Activated gamma-delta T cell treated with anti-CD3 and anti-CD28 coated beads, Interleukin-2, amount 50 U/mL, for 16 hours (primary cell): ENCODE data around the gene SLC22A16.

Experiments
- DNase-seq: peaks from one replicate; pipeline ENCODE4 v3.0.0-alpha.2; 2020; ENCODE audit warnings: low read depth

Gene SLC22A16

DNA sequence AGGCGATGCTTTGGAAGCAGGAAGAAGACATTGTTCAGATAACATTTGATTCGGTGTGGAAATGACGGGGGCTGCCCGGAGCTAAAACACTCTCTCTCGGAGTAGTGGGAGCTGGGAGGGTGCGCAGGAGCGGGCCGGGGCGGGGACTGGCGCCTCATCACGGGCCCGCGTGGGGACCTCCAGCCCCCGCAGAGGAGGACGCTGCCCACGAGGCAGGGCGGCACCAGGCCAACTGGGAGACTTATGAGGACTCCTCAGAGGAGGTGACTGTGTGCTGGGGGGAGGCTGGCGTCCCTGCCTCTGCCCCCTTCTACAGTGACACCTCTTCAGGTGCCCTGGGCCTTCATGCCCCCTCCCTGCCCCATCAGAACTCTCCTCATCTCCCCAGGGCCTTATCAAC lies 76.2 kb downstream of the SLC22A16 start:
- no peak for DNase-seq

GRCh38 chr6:110399219-110400071 lies 77.0 kb downstream of the SLC22A16 start:
- DNase-seq = no peak

DNA sequence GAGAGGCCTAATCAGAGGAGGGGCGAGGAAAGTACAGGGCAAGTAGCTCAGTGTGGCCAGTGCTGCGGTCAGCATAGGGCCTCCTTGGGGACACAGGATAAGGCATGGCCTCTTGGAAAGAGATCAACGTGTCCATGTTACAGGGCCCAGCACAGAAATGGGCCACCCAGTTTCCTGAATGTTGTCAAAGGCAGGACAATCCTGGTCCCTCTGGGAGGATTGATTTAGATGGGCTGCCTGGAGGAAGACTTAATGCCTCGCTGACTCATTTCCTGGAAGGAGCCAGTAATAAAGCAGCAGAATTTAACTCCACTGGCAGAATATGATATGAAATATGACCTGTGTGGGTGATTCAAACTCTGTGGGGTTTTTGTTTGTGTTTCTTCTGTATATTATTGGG lies 77.6 kb downstream of the SLC22A16 start:
- DNase-seq = no peak

DNA sequence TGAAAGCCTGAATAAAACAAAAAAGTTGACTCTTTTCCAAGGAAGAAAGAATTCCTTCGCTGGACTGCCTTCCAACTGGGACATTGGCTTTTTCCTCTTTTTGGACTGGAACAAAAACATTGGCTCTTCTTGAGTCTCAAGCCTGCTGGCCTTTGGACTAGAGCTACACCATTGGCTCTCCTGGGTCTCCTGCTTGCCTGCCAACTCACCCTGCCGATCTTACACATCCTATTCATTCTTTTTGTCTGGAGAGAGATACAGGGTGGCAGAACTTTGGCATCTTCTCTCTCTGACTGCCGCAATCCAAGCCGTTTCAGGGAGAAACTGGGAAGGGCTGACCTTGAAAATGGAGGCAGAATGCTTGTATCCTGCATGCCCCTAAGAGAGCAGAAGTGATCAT lies 81.2 kb downstream of the SLC22A16 start:
- no peak for DNase-seq

- DNase-seq = no peak
Observed at GRCh38 chr6:110394409-110394808, 82.0 kb downstream of the SLC22A16 start.

DNA sequence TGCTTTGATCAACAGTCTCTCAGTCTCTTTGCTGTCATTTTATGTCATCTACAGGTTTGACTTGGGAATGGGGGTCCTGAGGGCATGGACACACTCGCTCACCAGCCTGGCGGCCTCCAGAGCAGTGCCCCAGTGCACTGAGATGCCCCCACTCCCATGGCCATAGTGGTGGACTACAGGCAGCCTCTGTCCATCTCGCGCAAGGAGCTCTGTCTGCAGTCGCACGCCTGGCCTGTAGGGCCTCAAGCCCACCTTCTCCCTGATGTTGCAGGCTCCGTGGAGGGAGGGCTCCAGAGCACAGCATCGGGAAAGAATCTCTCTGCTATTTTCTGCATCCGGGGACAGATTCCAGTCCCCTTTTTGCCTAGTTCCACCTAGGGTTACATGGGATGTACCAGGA lies 83.7 kb downstream of the SLC22A16 start:
- DNase-seq = no peak

- no peak for DNase-seq
Observed at GRCh38 chr6:110390404-110390803, 86.0 kb downstream of the SLC22A16 start.

GRCh38 chr6:110389689-110390382 lies 86.6 kb downstream of the SLC22A16 start:
- DNase-seq = no peak

DNA sequence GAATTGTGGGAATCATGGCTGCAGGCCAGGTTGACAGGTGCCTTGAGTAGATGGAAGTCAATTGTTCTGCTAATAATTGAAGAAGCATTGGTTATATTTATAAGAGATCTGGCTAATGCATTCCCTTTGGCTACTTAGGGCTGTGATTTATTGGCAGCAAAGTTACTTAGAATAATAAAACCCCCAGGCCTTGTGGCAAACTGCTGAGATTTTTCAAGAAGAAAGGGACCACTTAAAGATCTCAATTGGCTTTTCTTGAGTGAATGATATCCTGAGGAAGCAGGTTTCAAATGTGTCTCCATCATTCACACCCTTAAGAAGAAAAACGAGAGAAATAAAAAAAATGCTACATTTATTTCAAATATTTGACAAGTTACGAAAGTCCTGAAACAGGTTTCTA lies 88.4 kb downstream of the SLC22A16 start:
- no peak for DNase-seq

- DNase-seq = no peak
Observed at GRCh38 chr6:110385458-110385863, 91.0 kb downstream of the SLC22A16 start.

- DNase-seq = no peak
Observed at GRCh38 chr6:110378552-110378951, 97.9 kb downstream of the SLC22A16 start.
